ENCODE measurements around the gene SDK2. TPM values are rescaled to one million over a fixed set of nuclear protein-coding genes. Genes with fewer than 3 reads are reported as not detected.

The SDK2 gene
- total and polyA plus RNA-seq, 2 experiments from 2014 or later, result 0.74 to 5.1 TPM

DNA sequence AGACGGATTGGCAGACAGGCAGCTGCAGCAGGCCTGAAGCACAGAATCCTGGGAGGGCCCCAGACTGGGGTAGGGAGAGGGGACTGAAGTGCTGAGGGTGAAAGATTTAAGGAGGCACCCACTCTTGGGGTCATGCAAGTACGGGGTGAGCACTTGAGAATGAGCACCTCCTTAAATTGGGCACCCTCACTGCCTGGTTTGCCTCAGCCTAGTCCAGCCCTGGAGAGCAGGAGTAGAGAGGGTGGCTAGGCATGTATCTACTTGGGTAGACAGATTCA is 178.4 kb downstream of the SDK2 start (continued):
- TF ChIP-seq ZNF331 (CRISPR knock-in tag; IDR thresholded peaks at IDR 0.05; ENCODE audit: low read depth), result no peak
- TF ChIP-seq, protein P1, sequence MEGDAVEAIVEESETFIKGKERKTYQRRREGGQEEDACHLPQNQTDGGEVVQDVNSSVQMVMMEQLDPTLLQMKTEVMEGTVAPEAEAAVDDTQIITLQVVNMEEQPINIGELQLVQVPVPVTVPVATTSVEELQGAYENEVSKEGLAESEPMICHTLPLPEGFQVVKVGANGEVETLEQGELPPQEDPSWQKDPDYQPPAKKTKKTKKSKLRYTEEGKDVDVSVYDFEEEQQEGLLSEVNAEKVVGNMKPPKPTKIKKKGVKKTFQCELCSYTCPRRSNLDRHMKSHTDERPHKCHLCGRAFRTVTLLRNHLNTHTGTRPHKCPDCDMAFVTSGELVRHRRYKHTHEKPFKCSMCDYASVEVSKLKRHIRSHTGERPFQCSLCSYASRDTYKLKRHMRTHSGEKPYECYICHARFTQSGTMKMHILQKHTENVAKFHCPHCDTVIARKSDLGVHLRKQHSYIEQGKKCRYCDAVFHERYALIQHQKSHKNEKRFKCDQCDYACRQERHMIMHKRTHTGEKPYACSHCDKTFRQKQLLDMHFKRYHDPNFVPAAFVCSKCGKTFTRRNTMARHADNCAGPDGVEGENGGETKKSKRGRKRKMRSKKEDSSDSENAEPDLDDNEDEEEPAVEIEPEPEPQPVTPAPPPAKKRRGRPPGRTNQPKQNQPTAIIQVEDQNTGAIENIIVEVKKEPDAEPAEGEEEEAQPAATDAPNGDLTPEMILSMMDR (conservative IDR thresholded peaks at IDR 0.05; ENCODE audit: low read depth in 2 of 2), result no peak
- TF ChIP-seq, protein P2, sequence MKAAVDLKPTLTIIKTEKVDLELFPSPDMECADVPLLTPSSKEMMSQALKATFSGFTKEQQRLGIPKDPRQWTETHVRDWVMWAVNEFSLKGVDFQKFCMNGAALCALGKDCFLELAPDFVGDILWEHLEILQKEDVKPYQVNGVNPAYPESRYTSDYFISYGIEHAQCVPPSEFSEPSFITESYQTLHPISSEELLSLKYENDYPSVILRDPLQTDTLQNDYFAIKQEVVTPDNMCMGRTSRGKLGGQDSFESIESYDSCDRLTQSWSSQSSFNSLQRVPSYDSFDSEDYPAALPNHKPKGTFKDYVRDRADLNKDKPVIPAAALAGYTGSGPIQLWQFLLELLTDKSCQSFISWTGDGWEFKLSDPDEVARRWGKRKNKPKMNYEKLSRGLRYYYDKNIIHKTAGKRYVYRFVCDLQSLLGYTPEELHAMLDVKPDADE (IDR thresholded peaks at IDR 0.05), result no peak

DNA sequence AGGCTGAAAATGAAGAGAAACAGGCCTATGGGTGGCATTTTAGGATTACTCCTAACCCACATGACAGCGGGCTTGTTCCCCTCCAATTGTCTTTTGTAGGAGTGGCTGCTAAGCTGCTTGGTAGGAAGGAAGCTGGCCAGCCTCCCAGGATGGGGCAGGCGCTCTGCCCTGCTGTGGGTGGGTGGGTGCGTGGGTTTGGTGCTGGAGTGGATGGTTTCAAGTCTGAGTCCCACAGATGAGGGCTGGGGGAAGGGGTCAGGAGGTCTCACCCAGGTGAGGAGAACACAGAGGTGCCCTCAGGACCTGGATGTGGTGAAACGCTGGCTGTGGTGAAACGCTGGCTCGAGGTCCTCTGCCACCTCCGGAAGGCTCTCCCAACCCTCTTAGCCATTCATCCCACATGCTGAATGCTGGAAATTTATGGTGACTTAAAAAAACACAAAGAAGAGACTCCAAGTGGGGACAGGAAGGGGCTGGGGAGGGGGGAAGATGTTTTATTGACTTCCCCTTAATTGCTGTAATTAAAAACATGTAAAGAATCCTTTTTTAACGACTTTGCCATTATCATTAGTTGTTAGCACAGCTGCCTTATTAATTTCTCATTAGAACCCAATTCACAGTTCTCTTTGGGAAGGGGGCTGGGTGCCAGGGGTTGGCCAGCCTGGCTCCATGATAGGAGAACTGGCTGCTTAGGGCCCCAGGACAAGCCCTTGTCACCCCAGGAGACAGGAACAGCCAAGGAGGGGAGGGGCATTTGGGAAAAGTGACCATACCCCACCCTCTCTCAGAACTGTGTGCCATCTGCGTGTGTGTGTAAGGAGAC is 178.9 kb downstream of the SDK2 start:
- no peak overlapping the region for H2AFZ ChIP-seq
- ATAC-seq (no peak), DNase-seq (ENCODE audit: low spot score) (no peak)
- no peak overlapping the region for H3K4me3 Mint-ChIP-seq
- no peaks in the 10 kb centered on the region for H3K36me3 ChIP-seq (ENCODE audit: insufficient read depth)
- no peaks in the 10 kb centered on the region for H3K36me3 Mint-ChIP-seq (ENCODE audit: low read depth)
- H3K9me2 ChIP-seq (ENCODE audit: insufficient read depth), result peaks cover 12% of the 10 kb centered on the region; the same call in 1 of the 2 replicates
- no peak overlapping the region for H3K27ac ChIP-seq (ENCODE audit: low read depth)
- no peaks in the 10 kb centered on the region for H3F3A ChIP-seq (replicated peaks; ENCODE audit: low read depth)
- no peak overlapping the region for H3K4me2 ChIP-seq
- no peaks in the 10 kb centered on the region for H3K79me2 ChIP-seq (replicated peaks; ENCODE audit: insufficient read depth)
- peaks cover 2% of the 10 kb centered on the region for H3K27me3 Mint-ChIP-seq (ENCODE audit: insufficient read depth, low read depth, poor library complexity)
- H4K20me1 ChIP-seq (replicated peaks; ENCODE audit: insufficient read depth), result no peaks in the 10 kb centered on the region
- H3K27ac Mint-ChIP-seq, result no peak overlapping the region
- no peaks in the 10 kb centered on the region for H3K4me1 ChIP-seq (ENCODE audit: insufficient read depth)
- no peaks in the 10 kb centered on the region for H3K9me3 Mint-ChIP-seq
- no peak overlapping the region for H3K4me3 ChIP-seq
- H3K4me1 Mint-ChIP-seq, result peaks cover 8% of the 10 kb centered on the region
- no peaks in the 10 kb centered on the region for H3K27me3 ChIP-seq (ENCODE audit: insufficient read depth)
- TF ChIP-seq, protein P3, sequence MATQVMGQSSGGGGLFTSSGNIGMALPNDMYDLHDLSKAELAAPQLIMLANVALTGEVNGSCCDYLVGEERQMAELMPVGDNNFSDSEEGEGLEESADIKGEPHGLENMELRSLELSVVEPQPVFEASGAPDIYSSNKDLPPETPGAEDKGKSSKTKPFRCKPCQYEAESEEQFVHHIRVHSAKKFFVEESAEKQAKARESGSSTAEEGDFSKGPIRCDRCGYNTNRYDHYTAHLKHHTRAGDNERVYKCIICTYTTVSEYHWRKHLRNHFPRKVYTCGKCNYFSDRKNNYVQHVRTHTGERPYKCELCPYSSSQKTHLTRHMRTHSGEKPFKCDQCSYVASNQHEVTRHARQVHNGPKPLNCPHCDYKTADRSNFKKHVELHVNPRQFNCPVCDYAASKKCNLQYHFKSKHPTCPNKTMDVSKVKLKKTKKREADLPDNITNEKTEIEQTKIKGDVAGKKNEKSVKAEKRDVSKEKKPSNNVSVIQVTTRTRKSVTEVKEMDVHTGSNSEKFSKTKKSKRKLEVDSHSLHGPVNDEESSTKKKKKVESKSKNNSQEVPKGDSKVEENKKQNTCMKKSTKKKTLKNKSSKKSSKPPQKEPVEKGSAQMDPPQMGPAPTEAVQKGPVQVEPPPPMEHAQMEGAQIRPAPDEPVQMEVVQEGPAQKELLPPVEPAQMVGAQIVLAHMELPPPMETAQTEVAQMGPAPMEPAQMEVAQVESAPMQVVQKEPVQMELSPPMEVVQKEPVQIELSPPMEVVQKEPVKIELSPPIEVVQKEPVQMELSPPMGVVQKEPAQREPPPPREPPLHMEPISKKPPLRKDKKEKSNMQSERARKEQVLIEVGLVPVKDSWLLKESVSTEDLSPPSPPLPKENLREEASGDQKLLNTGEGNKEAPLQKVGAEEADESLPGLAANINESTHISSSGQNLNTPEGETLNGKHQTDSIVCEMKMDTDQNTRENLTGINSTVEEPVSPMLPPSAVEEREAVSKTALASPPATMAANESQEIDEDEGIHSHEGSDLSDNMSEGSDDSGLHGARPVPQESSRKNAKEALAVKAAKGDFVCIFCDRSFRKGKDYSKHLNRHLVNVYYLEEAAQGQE (IDR thresholded peaks at IDR 0.05; ENCODE audit: unreplicated experiment), result no peak
- TF ChIP-seq EZH2 (IDR thresholded peaks at IDR 0.05; ENCODE audit: low read depth, unreplicated experiment) (no peak), CREB1 (CRISPR knock-in tag; IDR thresholded peaks at IDR 0.05; ENCODE audit: low read depth) (no peak), ZNF331 (CRISPR knock-in tag; IDR thresholded peaks at IDR 0.05; ENCODE audit: low read depth) (no peak), JUNB (IDR thresholded peaks at IDR 0.05; ENCODE audit: unreplicated experiment) (no peak), ZNF114 (CRISPR knock-in tag; IDR thresholded peaks at IDR 0.05) (no peak), EZH2phosphoT487 (IDR thresholded peaks at IDR 0.05; ENCODE audit: unreplicated experiment) (no peak), NANOG (IDR thresholded peaks at IDR 0.05; ENCODE audit: borderline replicate concordance) (no peak), STAT1 (IDR thresholded peaks at IDR 0.05; ENCODE audit: unreplicated experiment) (no peak), POLR2AphosphoS5 (IDR thresholded peaks at IDR 0.05; ENCODE audit: low read depth) (no peak)
- TF ChIP-seq, protein P2 (IDR thresholded peaks at IDR 0.05), result no peak
